GM10266 (cell line): ENCODE results near the gene AXIN1.
"Not testable (repeated sequence)": the region's sequence is repeated elsewhere in the genome, so short reads cannot be mapped to it uniquely, and the experiment has no call there.

Source experiments
- DNase-seq: peaks from one replicate; pipeline ENCODE4 v3.0.0; 2012; ENCODE audit errors: extremely low spot score
- CTCF ChIP-seq: IDR thresholded peaks from 2 replicates; pipeline ENCODE4 v1.5.1; 2012; ENCODE audit warnings: mild to moderate bottlenecking, low read depth; ENCODE audit not compliant: control insufficient read depth, insufficient read depth; ENCODE audit errors: missing control alignments

AXIN1 gene

GRCh38 chr16:333406-334094 is 19.0 kb downstream of the AXIN1 start:
- no peak for DNase-seq
- TF ChIP-seq CTCF: no peak

DNA sequence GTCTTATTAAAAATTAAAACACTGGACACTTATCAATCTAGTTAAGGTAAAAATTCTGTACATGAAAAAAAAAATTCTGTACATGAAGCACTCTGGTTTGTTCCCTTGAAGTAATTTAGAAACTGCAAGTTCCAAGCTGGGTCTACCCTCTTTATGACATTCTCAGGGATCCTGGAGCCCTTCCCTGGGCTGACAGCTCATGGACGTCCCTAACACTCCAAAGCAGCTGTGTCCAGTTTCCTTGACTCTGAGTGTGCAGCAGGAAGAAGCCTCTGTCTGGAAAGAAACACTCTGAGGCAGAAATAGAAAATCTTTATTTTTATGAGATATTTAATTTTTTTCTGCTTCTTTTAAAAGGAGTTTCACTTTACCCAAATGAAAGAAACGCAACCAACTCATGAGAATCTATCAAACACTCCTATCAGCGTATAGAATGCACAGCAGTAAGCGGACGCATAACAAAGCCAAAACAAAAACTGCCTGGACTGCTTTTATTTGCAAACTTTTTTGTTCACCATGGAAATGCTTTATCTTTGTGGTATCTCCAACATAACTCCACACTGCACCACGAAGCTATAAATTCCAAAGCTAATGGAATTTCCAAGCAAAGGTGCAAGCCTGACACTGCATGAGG is 21.2 kb downstream of the AXIN1 start:
- not testable (repeated sequence) for DNase-seq

DNA sequence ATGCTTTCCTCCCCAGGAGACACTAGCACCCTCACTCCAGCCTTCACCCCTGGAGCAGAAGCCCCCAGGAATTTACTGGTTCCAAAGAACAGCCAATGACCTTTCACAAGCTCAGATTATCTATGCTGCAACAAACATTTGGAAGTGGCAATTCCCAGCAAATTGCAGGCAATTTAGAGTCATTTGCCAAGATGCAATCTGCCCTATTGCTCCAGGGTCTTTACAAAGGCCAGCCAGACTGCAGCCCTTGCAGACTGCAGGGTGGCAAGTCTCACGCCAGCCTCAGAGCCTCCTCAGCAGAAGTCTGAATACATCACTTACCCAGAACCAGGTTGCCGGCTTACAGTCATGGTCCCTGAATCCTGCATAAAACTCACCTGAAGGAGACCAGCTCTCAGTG is 21.8 kb downstream of the AXIN1 start:
- TF ChIP-seq CTCF: no peak
- no peak for DNase-seq

DNA sequence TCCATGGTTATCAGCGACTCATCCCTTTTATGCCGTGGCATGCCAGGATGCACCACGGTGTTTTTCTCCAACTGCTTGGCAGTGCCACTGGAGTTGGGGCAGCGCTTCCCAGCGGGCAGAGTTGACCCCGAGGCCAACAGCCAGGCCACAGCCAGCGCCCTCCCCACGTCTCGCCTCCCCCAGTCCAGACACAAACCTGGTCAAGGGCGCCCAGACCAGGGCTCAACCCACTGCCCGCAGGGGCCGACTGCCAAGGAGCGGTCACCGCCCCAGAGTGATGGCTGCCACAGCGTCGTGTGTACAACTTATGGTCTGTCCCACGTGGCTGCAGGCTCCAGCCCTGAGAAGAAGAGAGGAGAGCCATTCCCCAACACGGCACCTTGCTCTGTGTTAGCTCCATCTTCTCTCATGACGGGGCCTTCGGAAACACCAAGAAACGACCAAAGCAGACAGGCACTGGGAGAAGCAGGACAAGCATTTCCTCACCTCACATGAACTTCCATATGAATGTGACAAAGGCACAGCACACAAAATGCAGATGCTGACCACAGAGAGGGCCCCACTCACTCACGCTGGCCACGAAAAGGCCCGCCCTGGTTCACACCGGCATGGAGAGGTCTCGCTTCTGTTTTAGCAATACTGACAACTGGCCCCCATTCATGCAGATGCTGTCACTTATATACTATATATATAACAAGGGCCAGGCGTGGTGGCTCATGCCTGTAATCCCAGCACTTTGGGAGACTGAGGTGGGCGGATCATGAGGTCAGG is 27.0 kb downstream of the AXIN1 start:
- no peak for TF ChIP-seq CTCF

GRCh38 chr16:324451-325334 is 27.8 kb downstream of the AXIN1 start:
- no peak for TF ChIP-seq CTCF
- peak; percentile 78 for DNase-seq

More for the DNA sequence above, 27.0 kb downstream of the AXIN1 start:
- no peak for DNase-seq

DNA sequence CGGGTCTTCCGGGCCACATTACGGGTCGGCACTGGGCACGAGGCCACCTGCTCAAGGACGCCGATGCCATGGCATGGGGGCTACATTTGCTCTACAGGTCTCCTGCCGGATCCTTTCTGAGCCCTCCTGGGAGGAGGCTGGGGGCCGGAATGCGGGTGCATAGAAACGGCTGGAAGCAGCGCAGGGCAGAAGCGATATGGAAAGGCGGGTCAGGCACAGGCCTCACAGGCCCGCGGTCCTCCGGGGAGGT is 28.4 kb downstream of the AXIN1 start:
- DNase-seq: no peak
- TF ChIP-seq CTCF: no peak

GRCh38 chr16:322476-323143 is 29.9 kb downstream of the AXIN1 start:
- no peak for TF ChIP-seq CTCF
- no peak for DNase-seq
